WTC11 (cell line): Measurements from ENCODE around the gene CFL1. TPM values are rescaled to one million over a fixed set of nuclear protein-coding genes. Genes with fewer than 3 reads are reported as not detected.

ENCODE experiments used
- CTCF ChIP-seq: fragments of 200-600 bp; IDR thresholded peaks from 2 replicates; pipeline ENCODE4 v1.8.0; 2022; ENCODE audit warnings: antibody characterized with exemption
- E2F5 ChIP-seq: sonication (generic); formaldehyde crosslinking; IDR thresholded peaks from 2 replicates; pipeline ENCODE4 v1.8.1; 2022; ENCODE audit warnings: mild to moderate bottlenecking, moderate library complexity, missing genetic modification reagents
- FOXK1 ChIP-seq: sonication (generic); formaldehyde crosslinking; IDR thresholded peaks from 2 replicates; pipeline ENCODE4 v1.8.0; 2022; ENCODE audit warnings: mild to moderate bottlenecking, moderate library complexity, missing genetic modification reagents
- FOXP1 ChIP-seq: sonication (generic); formaldehyde crosslinking; IDR thresholded peaks from 2 replicates; pipeline ENCODE4 v1.8.0; 2022; ENCODE audit warnings: missing genetic modification reagents, mild to moderate bottlenecking, moderate library complexity, borderline replicate concordance
- FOXP4 ChIP-seq: sonication (generic); formaldehyde crosslinking; IDR thresholded peaks from 2 replicates; pipeline ENCODE4 v1.8.0; 2022; ENCODE audit warnings: mild to moderate bottlenecking, missing genetic modification reagents
- HMGXB4 ChIP-seq: sonication (generic); formaldehyde crosslinking; IDR thresholded peaks from 2 replicates; pipeline ENCODE4 v1.8.1; 2023; ENCODE audit warnings: mild to moderate bottlenecking, moderate library complexity, missing genetic modification reagents
- MAX ChIP-seq: sonication (generic); formaldehyde crosslinking; IDR thresholded peaks from 2 replicates; pipeline ENCODE4 v1.8.0; 2022; ENCODE audit warnings: mild to moderate bottlenecking, missing genetic modification reagents
- MLX ChIP-seq: sonication (generic); formaldehyde crosslinking; IDR thresholded peaks from 2 replicates; pipeline ENCODE4 v1.8.1; 2023; ENCODE audit warnings: mild to moderate bottlenecking, missing genetic modification reagents, moderate library complexity
- MYBL2 ChIP-seq: sonication (generic); formaldehyde crosslinking; IDR thresholded peaks from 2 replicates; pipeline ENCODE4 v1.8.1; 2023; ENCODE audit warnings: mild to moderate bottlenecking, moderate library complexity, missing genetic modification reagents
- NFE2L1 ChIP-seq: sonication (generic); formaldehyde crosslinking; IDR thresholded peaks from 2 replicates; pipeline ENCODE4 v1.8.1; 2023; ENCODE audit warnings: missing genetic modification reagents
- PRDM15 ChIP-seq: sonication (generic); formaldehyde crosslinking; IDR thresholded peaks from 2 replicates; pipeline ENCODE4 v1.8.0; 2022; ENCODE audit warnings: missing genetic modification reagents
- RELA ChIP-seq: sonication (generic); formaldehyde crosslinking; IDR thresholded peaks from 2 replicates; pipeline ENCODE4 v1.8.1; 2022; ENCODE audit warnings: missing genetic modification reagents, mild to moderate bottlenecking, borderline replicate concordance
- SP1 ChIP-seq: sonication (generic); formaldehyde crosslinking; conservative IDR thresholded peaks from 2 replicates; pipeline ENCODE4 v1.8.1; 2022; ENCODE audit warnings: missing genetic modification reagents
- TCF7 ChIP-seq: sonication (generic); formaldehyde crosslinking; IDR thresholded peaks from 2 replicates; pipeline ENCODE4 v1.8.0; 2022; ENCODE audit warnings: mild to moderate bottlenecking, low read depth, missing genetic modification reagents, moderate library complexity
- USF2 ChIP-seq: sonication (generic); formaldehyde crosslinking; IDR thresholded peaks from 2 replicates; pipeline ENCODE4 v1.8.1; 2023; ENCODE audit warnings: mild to moderate bottlenecking, missing genetic modification reagents, moderate library complexity
- ZNF317 ChIP-seq: sonication (generic); formaldehyde crosslinking; IDR thresholded peaks from 2 replicates; pipeline ENCODE4 v1.8.1; 2023; ENCODE audit warnings: low read depth, mild to moderate bottlenecking, moderate library complexity, missing genetic modification reagents, borderline replicate concordance
- ZNF671 ChIP-seq: fragments of 250-450 bp; sonication (Bioruptor Pico); IDR thresholded peaks from 2 replicates; pipeline ENCODE4 v1.8.0; 2021; ENCODE audit warnings: mild to moderate bottlenecking
- total RNA-seq: library from RNA; stranded (reverse); gene quantifications from 3 replicates; pipeline ENCODE4 v1.2.3, GENCODE V29; 2021

Gene CFL1
- total RNA-seq, 1 experiment from 2014 or later, result 1,073 TPM

- 0 out of 2 replicates have a peak, but pooled peaks have one; percentile 82 for TF ChIP-seq E2F5 (CRISPR knock-in tag)
- TF ChIP-seq MAX (CRISPR knock-in tag), result peak; percentile 60; the same call in 1 of the 2 replicates
- TF ChIP-seq FOXK1, result peak; percentile 77
- TF ChIP-seq ZNF671 (CRISPR knock-in tag), result no peak
- TF ChIP-seq TCF7, result no peak
- no peak for TF ChIP-seq NFE2L1 (CRISPR knock-in tag)
- peak; percentile 70 for TF ChIP-seq PRDM15 (CRISPR knock-in tag)
- TF ChIP-seq USF2 (CRISPR knock-in tag), result no peak
- TF ChIP-seq CTCF, result peak; percentile 78
- TF ChIP-seq ZNF317 (CRISPR knock-in tag), result no peak
- TF ChIP-seq FOXP1 (CRISPR knock-in tag), result peak; percentile 27; the same call in 1 of the 2 replicates
- peak; percentile 79 for TF ChIP-seq SP1
- TF ChIP-seq MLX (CRISPR knock-in tag), result no peak
- TF ChIP-seq RELA (CRISPR knock-in tag), result 0 out of 2 replicates have a peak, but pooled peaks have one; percentile 23
- peak; percentile 87 for TF ChIP-seq HMGXB4
- TF ChIP-seq FOXP4 (CRISPR knock-in tag), result peak; percentile 46
- TF ChIP-seq MYBL2, result no peak
- TF ChIP-seq, all 79 proteins: peak for 16
These were observed 2.5 kb upstream of the CFL1 start, which contains the start of gene MUS81 (continued) for GRCh38 chr11:65860278-65861164.
